GM12873 (cell line): ENCODE data around the gene ECM1.

Experiments
- CTCF ChIP-seq: IDR thresholded peaks from 2 replicates; pipeline ENCODE4 v1.5.1; 2012; ENCODE audit warnings: low read depth, mild to moderate bottlenecking, moderate library complexity, low read length, control low read depth; ENCODE audit not compliant: insufficient read depth; ENCODE audit errors: missing control alignments

Gene ECM1

DNA sequence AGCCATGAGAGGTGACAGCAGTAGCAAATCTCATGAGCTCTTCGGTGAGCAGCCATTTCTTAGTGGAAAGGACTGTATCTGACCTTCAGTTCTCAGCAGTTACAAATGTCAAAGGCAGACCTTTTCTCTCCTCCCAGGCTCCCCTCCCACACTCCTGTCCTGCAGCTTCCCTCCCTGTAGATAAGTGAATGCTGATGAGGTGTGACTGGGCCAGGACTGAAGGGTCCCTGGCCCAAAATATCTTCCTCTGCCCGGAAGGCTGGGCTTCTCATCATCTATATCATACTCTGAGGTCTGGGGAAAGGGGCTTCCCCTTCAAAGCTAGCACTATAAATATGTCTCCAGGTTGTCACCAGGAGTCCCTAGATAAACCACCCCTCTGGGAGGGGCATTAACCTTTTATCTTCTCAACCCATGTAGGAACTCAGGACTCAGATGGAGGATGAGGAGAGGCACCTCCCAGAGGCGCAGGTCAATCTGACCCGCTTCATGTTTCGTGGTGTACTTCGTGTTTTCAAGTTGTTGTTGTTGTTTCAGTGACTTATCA, 37.6 kb downstream of the ECM1 start:
- no peak for TF ChIP-seq CTCF

- TF ChIP-seq CTCF, result no peak
Measured at GRCh38 chr1:150546294-150546937, 38.5 kb downstream of the ECM1 start.

DNA sequence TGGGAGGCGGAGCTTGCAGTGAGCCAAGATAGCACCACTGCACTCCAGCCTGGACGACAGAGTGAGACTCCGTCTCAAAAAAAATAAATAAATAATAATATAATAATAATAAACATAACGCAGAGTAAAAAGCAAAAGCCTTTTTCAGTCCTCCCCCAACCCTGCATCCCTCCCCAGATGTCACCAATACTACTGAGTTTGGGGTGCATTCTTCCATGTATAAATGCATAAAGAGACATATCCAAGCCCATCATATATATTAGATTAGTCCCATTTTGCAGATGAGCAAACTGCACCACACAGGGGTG, 40.4 kb downstream of the ECM1 start:
- no peak for TF ChIP-seq CTCF

GRCh38 chr1:150548632-150549495, 41.0 kb downstream of the ECM1 start, which contains the start of gene ADAMTSL4:
Gene ADAMTSL4, plus strand, starts transcription at chr1:150549408. Its CDS starts 2,881 bp downstream, at chr1:150552289.
- peak; percentile 21 for TF ChIP-seq CTCF

DNA sequence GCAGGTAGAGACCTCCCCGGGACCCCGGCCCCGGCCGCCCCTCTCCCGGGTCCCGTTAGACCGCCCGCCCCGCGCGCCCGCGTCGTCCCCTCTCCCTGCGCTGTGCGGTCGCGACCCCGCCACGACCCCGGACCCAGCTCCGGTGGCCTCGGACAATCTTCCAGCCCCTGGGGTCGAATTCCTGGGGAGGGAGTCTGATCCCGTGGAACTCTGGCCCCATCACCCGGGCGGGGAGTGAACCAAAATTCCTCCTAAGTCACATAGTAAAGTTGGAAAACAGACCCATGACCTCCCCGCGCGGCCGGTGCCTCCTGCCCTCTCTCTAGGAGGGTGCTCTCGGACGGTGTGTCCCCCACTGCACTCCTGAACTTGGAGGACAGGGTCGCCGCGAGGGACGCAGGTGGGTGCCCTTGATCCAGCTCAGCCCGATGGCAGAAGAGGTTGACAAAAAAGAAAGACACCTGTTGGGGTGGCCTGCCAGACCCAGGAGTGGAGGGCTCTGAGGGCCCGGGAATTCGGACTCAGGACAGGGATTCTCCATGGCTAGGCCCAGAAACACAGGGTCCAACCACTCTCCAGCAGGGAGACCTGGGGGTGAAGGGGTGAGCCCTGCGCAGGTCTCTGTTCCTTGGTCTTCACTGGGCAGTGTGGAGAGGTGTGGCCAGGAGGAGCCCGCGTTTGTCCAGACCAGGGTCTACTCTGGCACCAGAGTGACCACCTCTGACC, 41.8 kb downstream of the ECM1 start:
- TF ChIP-seq CTCF, result no peak

GRCh38 chr1:150550222-150551050, 42.5 kb downstream of the ECM1 start:
- TF ChIP-seq CTCF, result no peak
